ENCODE measurements around the gene MAGI1. TPM values are rescaled to one million over a fixed set of nuclear protein-coding genes. Genes with fewer than 3 reads are reported as not detected.

Gene MAGI1
- total and polyA plus RNA-seq, 7 experiments from 2014 or later, result 0.39 TPM; not detected in 6

DNA sequence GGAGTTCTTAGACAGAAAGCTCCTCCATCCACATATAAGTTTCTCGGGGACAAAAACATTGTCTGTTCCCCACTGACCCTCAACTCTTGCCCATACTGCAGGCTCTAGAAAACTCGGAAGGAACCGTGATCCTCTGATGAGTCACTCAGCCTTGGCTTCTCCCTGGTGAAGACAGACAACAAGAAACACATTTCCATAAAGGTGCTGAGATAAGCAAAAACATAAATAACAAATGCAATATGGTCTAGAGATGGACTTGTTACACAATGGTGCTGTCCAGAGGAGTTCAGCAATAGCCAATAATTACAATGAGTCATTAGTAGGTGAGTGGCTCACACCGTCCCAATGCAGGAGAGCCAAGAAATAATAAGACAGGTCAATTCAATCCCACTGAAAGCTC lies 43.7 kb downstream of the MAGI1 start:
- no peak for DNase-seq
- Mint-ChIP-seq H3K27me3 (peaks cover 0 to 3% (median 1%) of the 10 kb centered on the region in 5 donors), H3K9me3 (peaks cover 0 to 2% (median 0%) of the 10 kb centered on the region in 11 donors), H3K27ac (no peak overlapping the region), H3K36me3 (no peaks in the 10 kb centered on the region), H3K4me1 (no peaks in the 10 kb centered on the region), H3K4me3 (no peak overlapping the region)
- ATAC-seq, result no peak
- intact Hi-C loops (cut with micrococcal nuclease), result no loop called here
- H3K4me3 ChIP-seq (ENCODE audit: low read length), result no peak overlapping the region
- no peaks in the 10 kb centered on the region for H3K9me3 ChIP-seq (ENCODE audit: control insufficient read depth in 2 of 3, low read length in 3 of 3)
- no peaks in the 10 kb centered on the region for H3K36me3 ChIP-seq (ENCODE audit: control insufficient read depth in 2 of 3, insufficient read depth in 3 of 3, low read length in 3 of 3)
- ChIA-PET CTCF (no interaction called here), POLR2A (no interaction called here)
- H3K4me1 ChIP-seq (ENCODE audit: control insufficient read depth in 2 of 2, insufficient read depth in 2 of 2, low read length in 2 of 2), result no peaks in the 10 kb centered on the region
- no peaks in the 10 kb centered on the region for H3K27me3 ChIP-seq (ENCODE audit: control insufficient read depth in 2 of 2, insufficient read depth in 2 of 2, low read length in 2 of 2)
- no peak overlapping the region for H3K27ac ChIP-seq (ENCODE audit: low read depth, low read length)

DNA sequence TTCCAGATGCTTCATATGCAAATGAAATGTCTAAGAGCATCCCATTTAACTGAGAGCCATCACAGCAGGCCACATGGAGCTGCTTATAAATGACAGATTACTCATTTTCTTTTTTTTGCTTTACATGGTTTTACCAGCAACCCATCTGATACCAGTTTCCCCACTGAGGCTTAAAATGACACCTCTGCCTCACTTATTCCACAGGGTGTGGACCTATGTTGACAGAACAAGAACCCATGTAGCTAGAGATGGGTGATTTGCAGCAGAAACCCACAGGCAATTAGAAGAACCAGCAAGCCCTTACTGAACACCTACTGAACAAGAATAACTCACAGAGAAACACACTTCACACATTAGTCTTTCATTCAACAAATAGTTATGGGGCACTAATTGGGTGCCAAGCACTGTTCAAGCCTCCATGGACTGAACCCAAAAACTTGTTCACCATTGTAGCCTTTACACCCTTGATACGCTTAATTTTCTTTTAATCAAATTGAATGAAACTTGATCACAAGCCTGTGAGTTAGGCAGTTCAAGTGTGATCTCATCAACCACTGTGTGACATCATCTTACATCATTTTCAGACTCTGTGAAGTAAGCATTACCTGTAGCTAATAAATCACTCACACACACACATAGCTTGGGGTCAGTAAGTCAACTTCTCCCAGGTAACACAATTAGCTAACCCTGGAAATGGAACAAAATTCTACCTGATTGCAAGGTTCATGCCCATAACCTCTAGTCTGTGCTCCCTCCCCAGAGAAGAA lies 45.4 kb downstream of the MAGI1 start:
- peaks cover 0 to 4% (median 0%) of the 10 kb centered on the region in 11 donors for H3K9me3 Mint-ChIP-seq
- no peak overlapping the region for H3K27ac Mint-ChIP-seq
- Histone ChIP-seq H3K4me3 (ENCODE audit: low read length) (no peak overlapping the region), H3K4me1 (ENCODE audit: control insufficient read depth in 2 of 2, insufficient read depth in 2 of 2, low read length in 2 of 2) (no peaks in the 10 kb centered on the region), H3K27me3 (ENCODE audit: control insufficient read depth in 2 of 2, insufficient read depth in 2 of 2, low read length in 2 of 2) (no peaks in the 10 kb centered on the region), H3K27ac (ENCODE audit: low read depth, low read length) (no peak overlapping the region), H3K9me3 (ENCODE audit: control insufficient read depth in 2 of 3, low read length in 3 of 3) (no peaks in the 10 kb centered on the region), H3K36me3 (ENCODE audit: control insufficient read depth in 2 of 3, insufficient read depth in 3 of 3, low read length in 3 of 3) (no peaks in the 10 kb centered on the region)
- H3K27me3 Mint-ChIP-seq, result peaks cover 0 to 13% (median 8%) of the 10 kb centered on the region in 5 donors
- CTCF ChIA-PET, result no interaction called here
- DNase-seq (no peak), ATAC-seq (no peak)
- H3K4me1 Mint-ChIP-seq, result no peaks in the 10 kb centered on the region
- intact Hi-C loops (cut with micrococcal nuclease), result no loop called here
- POLR2A ChIA-PET, result no interaction called here
- no peak overlapping the region for H3K4me3 Mint-ChIP-seq
- H3K36me3 Mint-ChIP-seq, result no peaks in the 10 kb centered on the region

DNA sequence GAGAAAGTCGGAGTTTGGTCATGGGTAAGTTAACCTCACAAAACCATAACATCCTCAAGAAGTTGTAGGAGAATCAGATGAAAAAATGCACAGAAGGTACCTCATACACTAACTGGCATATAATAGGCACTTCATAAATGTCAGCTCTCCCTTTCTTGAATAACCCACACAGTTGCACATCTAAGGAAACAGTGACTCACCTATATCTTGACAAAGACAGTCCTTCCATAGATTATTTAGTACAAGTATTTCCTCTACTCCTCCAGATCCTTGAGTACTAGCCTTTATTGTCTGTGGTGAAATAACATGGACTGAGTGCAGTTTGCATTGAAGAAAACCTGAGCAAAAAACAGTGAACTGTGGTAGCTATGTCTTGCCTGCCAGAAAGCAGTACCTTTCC lies 46.6 kb downstream of the MAGI1 start:
- intact Hi-C loops (cut with micrococcal nuclease), result no loop called here
- no peaks in the 10 kb centered on the region for H3K36me3 ChIP-seq (ENCODE audit: control insufficient read depth in 2 of 3, insufficient read depth in 3 of 3, low read length in 3 of 3)

DNA sequence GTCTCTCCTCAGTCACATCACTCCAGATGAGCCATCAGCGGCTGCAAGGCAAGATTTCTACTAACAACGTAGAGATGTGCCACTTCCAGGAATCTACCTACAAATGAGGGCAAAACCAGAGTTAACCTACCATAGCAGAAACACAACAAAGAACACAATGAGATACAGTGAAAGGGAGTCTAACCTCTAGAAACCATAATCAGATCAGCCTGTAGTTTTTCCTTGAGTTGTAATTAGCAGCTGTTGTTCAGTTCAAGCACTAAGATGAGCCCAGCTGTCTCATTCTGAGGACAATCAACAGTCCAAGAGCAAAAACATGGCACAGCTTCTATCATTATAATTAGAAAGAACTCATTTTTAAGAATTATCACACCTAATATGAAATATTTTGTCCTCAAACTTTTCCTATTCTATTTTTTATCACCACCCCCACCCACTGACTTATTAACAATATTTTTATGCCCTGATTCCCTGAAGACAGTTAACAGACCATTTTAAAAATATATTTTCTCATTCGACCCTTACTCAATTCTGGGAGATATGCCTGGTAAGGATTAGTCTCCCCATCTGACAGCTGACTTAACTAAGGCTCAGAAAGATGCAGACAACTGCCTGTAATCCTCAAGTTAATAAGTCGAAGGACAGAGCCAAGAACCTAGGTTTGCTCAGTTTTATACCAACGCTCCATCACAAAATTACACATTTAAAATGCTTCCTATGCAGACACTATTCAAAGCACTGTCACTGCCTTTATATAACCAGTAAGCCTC lies 50.1 kb downstream of the MAGI1 start:
- H3K27me3 ChIP-seq (ENCODE audit: control insufficient read depth in 2 of 2, insufficient read depth in 2 of 2, low read length in 2 of 2), result no peaks in the 10 kb centered on the region
- peaks cover 0 to 22% (median 13%) of the 10 kb centered on the region in 5 donors for H3K27me3 Mint-ChIP-seq
- intact Hi-C loops (cut with micrococcal nuclease), result no loop called here
- no peak overlapping the region for H3K4me3 Mint-ChIP-seq
- H3K36me3 ChIP-seq (ENCODE audit: control insufficient read depth in 2 of 3, insufficient read depth in 3 of 3, low read length in 3 of 3), result no peaks in the 10 kb centered on the region
- H3K4me1 Mint-ChIP-seq, result no peaks in the 10 kb centered on the region
- ChIA-PET POLR2A (no interaction called here), CTCF (no interaction called here)
- ATAC-seq (no peak), DNase-seq (no peak)
- no peaks in the 10 kb centered on the region for H3K4me1 ChIP-seq (ENCODE audit: control insufficient read depth in 2 of 2, insufficient read depth in 2 of 2, low read length in 2 of 2)
- H3K9me3 ChIP-seq (ENCODE audit: control insufficient read depth in 2 of 3, low read length in 3 of 3), result no peaks in the 10 kb centered on the region
- H3K27ac Mint-ChIP-seq, result no peak overlapping the region
- no peak overlapping the region for H3K4me3 ChIP-seq (ENCODE audit: low read length)
- H3K9me3 Mint-ChIP-seq, result peaks cover 0 to 6% (median 0%) of the 10 kb centered on the region in 11 donors
- no peak overlapping the region for H3K27ac ChIP-seq (ENCODE audit: low read depth, low read length)
- H3K36me3 Mint-ChIP-seq, result no peaks in the 10 kb centered on the region

More for the DNA sequence above, 46.6 kb downstream of the MAGI1 start:
- Mint-ChIP-seq H3K27me3 (peaks cover 0 to 22% (median 13%) of the 10 kb centered on the region in 5 donors), H3K9me3 (peaks cover 0 to 4% (median 0%) of the 10 kb centered on the region in 11 donors), H3K27ac (no peak overlapping the region), H3K36me3 (no peaks in the 10 kb centered on the region), H3K4me1 (no peaks in the 10 kb centered on the region), H3K4me3 (no peak overlapping the region)
- Histone ChIP-seq H3K27me3 (ENCODE audit: control insufficient read depth in 2 of 2, insufficient read depth in 2 of 2, low read length in 2 of 2) (no peaks in the 10 kb centered on the region), H3K4me1 (ENCODE audit: control insufficient read depth in 2 of 2, insufficient read depth in 2 of 2, low read length in 2 of 2) (no peaks in the 10 kb centered on the region), H3K9me3 (ENCODE audit: control insufficient read depth in 2 of 3, low read length in 3 of 3) (no peaks in the 10 kb centered on the region), H3K27ac (ENCODE audit: low read depth, low read length) (no peak overlapping the region), H3K4me3 (ENCODE audit: low read length) (no peak overlapping the region)
- POLR2A ChIA-PET, result no interaction called here
- no peak for DNase-seq
- CTCF ChIA-PET, result no interaction called here
- no peak for ATAC-seq

DNA sequence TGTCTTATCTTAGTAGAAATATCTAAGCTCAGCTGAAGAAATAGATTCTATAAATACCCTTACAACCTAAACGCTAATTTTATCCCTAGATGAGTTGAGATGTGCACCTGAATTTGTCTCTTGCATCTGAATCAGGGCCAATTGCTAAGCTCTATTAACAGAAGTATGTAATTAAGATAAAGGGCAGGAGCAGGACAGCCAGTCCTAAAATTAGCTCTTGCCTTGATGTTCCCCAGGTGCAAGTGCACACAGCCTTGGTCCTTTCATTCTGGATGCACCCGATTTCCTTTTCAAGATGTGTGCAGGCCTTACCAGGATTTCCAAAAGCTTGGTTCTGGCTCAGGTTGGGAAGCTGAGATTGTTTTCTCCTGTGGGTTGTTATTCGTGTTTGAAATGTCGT lies 52.4 kb downstream of the MAGI1 start:
- CTCF ChIA-PET, result no interaction called here
- H3K4me1 ChIP-seq (ENCODE audit: control insufficient read depth in 2 of 2, insufficient read depth in 2 of 2, low read length in 2 of 2), result no peaks in the 10 kb centered on the region
- H3K4me3 ChIP-seq (ENCODE audit: low read length), result no peak overlapping the region
- no peaks in the 10 kb centered on the region for H3K36me3 ChIP-seq (ENCODE audit: control insufficient read depth in 2 of 3, insufficient read depth in 3 of 3, low read length in 3 of 3)
- no peak overlapping the region for H3K27ac ChIP-seq (ENCODE audit: low read depth, low read length)
- ATAC-seq, result no peak
- H3K36me3 Mint-ChIP-seq, result no peaks in the 10 kb centered on the region
- H3K4me1 Mint-ChIP-seq, result no peaks in the 10 kb centered on the region
- no peak overlapping the region for H3K4me3 Mint-ChIP-seq
- H3K27me3 ChIP-seq (ENCODE audit: control insufficient read depth in 2 of 2, insufficient read depth in 2 of 2, low read length in 2 of 2), result no peaks in the 10 kb centered on the region
- H3K9me3 Mint-ChIP-seq, result peaks cover 0 to 6% (median 0%) of the 10 kb centered on the region in 11 donors
- peaks cover 0 to 22% (median 13%) of the 10 kb centered on the region in 5 donors for H3K27me3 Mint-ChIP-seq
- DNase-seq, result no peak
- H3K9me3 ChIP-seq (ENCODE audit: control insufficient read depth in 2 of 3, low read length in 3 of 3), result no peaks in the 10 kb centered on the region
- intact Hi-C loops (cut with micrococcal nuclease), result no loop called here
- POLR2A ChIA-PET, result no interaction called here
- no peak overlapping the region for H3K27ac Mint-ChIP-seq

DNA sequence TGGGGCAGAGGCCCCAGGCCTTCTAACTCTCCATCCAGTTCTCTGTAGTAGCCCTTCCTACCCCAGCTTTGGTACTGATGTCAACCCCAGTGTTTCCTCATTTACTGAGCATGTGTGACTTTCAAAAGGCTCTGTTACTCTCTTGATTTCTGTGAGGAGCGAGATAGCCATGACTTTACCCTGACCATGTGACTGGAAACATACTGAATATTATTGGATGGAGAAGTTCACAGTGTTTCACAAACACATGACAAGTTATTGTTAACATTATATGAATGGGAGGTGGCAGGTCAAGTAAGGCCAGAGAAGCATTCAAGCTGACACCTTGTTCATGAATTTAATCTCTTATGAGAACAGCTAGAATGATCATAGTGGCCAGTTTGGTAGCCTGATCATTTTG lies 53.7 kb downstream of the MAGI1 start:
- Histone ChIP-seq H3K4me1 (ENCODE audit: control insufficient read depth in 2 of 2, insufficient read depth in 2 of 2, low read length in 2 of 2) (no peaks in the 10 kb centered on the region), H3K27ac (ENCODE audit: low read depth, low read length) (no peak overlapping the region), H3K36me3 (ENCODE audit: control insufficient read depth in 2 of 3, insufficient read depth in 3 of 3, low read length in 3 of 3) (no peaks in the 10 kb centered on the region), H3K9me3 (ENCODE audit: control insufficient read depth in 2 of 3, low read length in 3 of 3) (no peaks in the 10 kb centered on the region), H3K4me3 (ENCODE audit: low read length) (no peak overlapping the region), H3K27me3 (ENCODE audit: control insufficient read depth in 2 of 2, insufficient read depth in 2 of 2, low read length in 2 of 2) (no peaks in the 10 kb centered on the region)
- ChIA-PET CTCF (no interaction called here), POLR2A (no interaction called here)
- Mint-ChIP-seq H3K36me3 (no peaks in the 10 kb centered on the region), H3K9me3 (peaks cover 0 to 4% (median 0%) of the 10 kb centered on the region in 11 donors), H3K27me3 (peaks cover 0 to 21% (median 11%) of the 10 kb centered on the region in 5 donors), H3K4me3 (no peak overlapping the region), H3K4me1 (no peaks in the 10 kb centered on the region), H3K27ac (no peak overlapping the region)
- no peak for DNase-seq
- intact Hi-C loops (cut with micrococcal nuclease), result no loop called here
- no peak for ATAC-seq

DNA sequence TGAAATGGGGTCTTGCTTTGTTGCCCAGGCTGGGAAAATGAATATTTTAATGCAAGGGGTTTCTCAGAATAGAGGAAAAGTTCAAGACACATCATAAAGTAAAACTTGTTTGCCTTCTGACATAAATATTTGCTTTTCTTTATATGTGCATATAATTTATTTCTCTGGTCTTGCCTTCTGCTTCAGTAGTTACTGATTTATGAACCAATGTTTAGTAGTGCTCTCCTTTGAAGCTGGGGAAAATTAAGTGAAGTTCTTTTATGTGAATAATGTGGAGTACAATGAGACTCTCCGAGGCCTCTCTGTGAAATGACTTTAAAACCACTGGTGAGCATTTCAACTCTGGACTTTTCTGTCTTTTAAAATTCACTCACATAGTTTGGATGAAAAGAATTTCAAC lies 55.6 kb downstream of the MAGI1 start:
- ChIA-PET POLR2A (no interaction called here), CTCF (no interaction called here)
- no peak for DNase-seq
- Histone ChIP-seq H3K36me3 (ENCODE audit: control insufficient read depth in 2 of 3, insufficient read depth in 3 of 3, low read length in 3 of 3) (no peaks in the 10 kb centered on the region), H3K9me3 (ENCODE audit: control insufficient read depth in 2 of 3, low read length in 3 of 3) (no peaks in the 10 kb centered on the region), H3K27me3 (ENCODE audit: control insufficient read depth in 2 of 2, insufficient read depth in 2 of 2, low read length in 2 of 2) (no peaks in the 10 kb centered on the region), H3K4me3 (ENCODE audit: low read length) (no peak overlapping the region), H3K4me1 (ENCODE audit: control insufficient read depth in 2 of 2, insufficient read depth in 2 of 2, low read length in 2 of 2) (no peaks in the 10 kb centered on the region), H3K27ac (ENCODE audit: low read depth, low read length) (no peak overlapping the region)
- intact Hi-C loops (cut with micrococcal nuclease), result no loop called here
- no peaks in the 10 kb centered on the region for H3K4me1 Mint-ChIP-seq
- no peaks in the 10 kb centered on the region for H3K36me3 Mint-ChIP-seq
- H3K27me3 Mint-ChIP-seq, result peaks cover 0 to 16% (median 3%) of the 10 kb centered on the region in 5 donors
- peaks cover 0 to 3% (median 0%) of the 10 kb centered on the region in 11 donors for H3K9me3 Mint-ChIP-seq
- ATAC-seq, result no peak
- H3K4me3 Mint-ChIP-seq, result no peak overlapping the region
- no peak overlapping the region for H3K27ac Mint-ChIP-seq

Data from naive thymus-derived CD4-positive, alpha-beta T cell (primary cell).